MCF 10A (cell line): ENCODE data around the gene DPEP2. TPM values are rescaled to one million over a fixed set of nuclear protein-coding genes. Genes with fewer than 3 reads are reported as not detected.

Experiments used
- BruUV-seq: library from RNA; stranded (reverse); fragments of 400-500 nt; replicated peaks from 2 replicates; lab custom pipeline; 2021; lab: Mats Ljungman, UMichigan
- CTCF ChIA-PET: fragments of 300-600 bp; sonication (Branson Sonifier 250); formaldehyde crosslinking; extraction: SDS; loops from one replicate; lab custom pipeline; 2021; ENCODE audit warnings: antibody characterized with exemption, inconsistent platforms; lab: Yijun Ruan, JAX
- POLR2A ChIA-PET: fragments of 300-600, 350-650 bp; sonication (Branson Sonifier 250); formaldehyde crosslinking; extraction: SDS; loops from one replicate; lab custom pipeline; 2020; ENCODE audit warnings: antibody characterized with exemption, inconsistent platforms; lab: Yijun Ruan, JAX
- DNase-seq: peaks from one replicate; pipeline ENCODE4 v3.0.0-alpha.2; 2018; ENCODE audit not compliant: unreplicated experiment
- H3K27ac Mint-ChIP-seq: one replicate; pipeline ENCODE4 v1.8.0; 2022; ENCODE audit warnings: mild to moderate bottlenecking, low read depth, mixed read lengths; ENCODE audit not compliant: unreplicated experiment
- H3K27me3 Mint-ChIP-seq: one replicate; pipeline ENCODE4 v1.8.0; 2022; ENCODE audit warnings: mixed read lengths; ENCODE audit not compliant: insufficient read depth, unreplicated experiment
- H3K36me3 Mint-ChIP-seq: one replicate; pipeline ENCODE4 v1.8.0; 2022; ENCODE audit warnings: mild to moderate bottlenecking, moderate library complexity, mixed read lengths; ENCODE audit not compliant: insufficient read depth, unreplicated experiment
- H3K4me1 Mint-ChIP-seq: one replicate; pipeline ENCODE4 v1.8.0; 2022; ENCODE audit warnings: mixed read lengths; ENCODE audit not compliant: insufficient read depth, unreplicated experiment
- H3K4me3 Mint-ChIP-seq: one replicate; pipeline ENCODE4 v1.8.0; 2022; ENCODE audit warnings: mild to moderate bottlenecking, moderate library complexity, mixed read lengths; ENCODE audit not compliant: unreplicated experiment
- H3K9me3 Mint-ChIP-seq: one replicate; pipeline ENCODE4 v1.8.0; 2022; ENCODE audit warnings: mixed read lengths; ENCODE audit not compliant: unreplicated experiment
- CTCF ChIP-seq: fragments of 200-600 bp; IDR thresholded peaks from one replicate; pipeline ENCODE4 v1.8.0; 2022; ENCODE audit warnings: antibody characterized with exemption, mild to moderate bottlenecking; ENCODE audit not compliant: unreplicated experiment
- intact Hi-C: fragments of 100-400 bp; cut with micrococcal nuclease; formaldehyde crosslinking; loops from 2 replicates; pipeline ENCODE4 v1.14.1; 2022
- total RNA-seq: library from RNA; stranded (reverse); gene quantifications from 2 replicates; pipeline ENCODE4 v1.2.3, GENCODE V29; 2022

Gene DPEP2
- total RNA-seq, 1 experiment from 2014 or later = not detected

GRCh38 chr16:67944690-67945391, 54.4 kb downstream of the DPEP2 start:
- H3K27ac Mint-ChIP-seq = no peak overlapping the region
- H3K36me3 Mint-ChIP-seq = peaks cover 75% of the 10 kb centered on the region
- H3K4me1 Mint-ChIP-seq = peaks cover 13% of the 10 kb centered on the region
- no peak for TF ChIP-seq CTCF
- ChIA-PET CTCF (interaction anchor here (0.6 to 1.0 kb wide), 3 partner anchors 11 to 87 kb away, joined by 3 to 4 read pairs (median 3); partner anchors contain the start of genes DDX28 and DUS2), POLR2A (interaction anchor here (1.4 to 2.5 kb wide), 2 partner anchors 8 to 9 kb away, joined by 7 to 9 read pairs; partner anchors contain the start of gene PSMB10)
- H3K9me3 Mint-ChIP-seq = no peaks in the 10 kb centered on the region
- no TSS peak for BruUV-seq
- intact Hi-C loops = no loop called here
- no peak overlapping the region for H3K4me3 Mint-ChIP-seq
- H3K27me3 Mint-ChIP-seq = no peaks in the 10 kb centered on the region
- DNase-seq = no peak

- no peaks in the 10 kb centered on the region for H3K9me3 Mint-ChIP-seq
- intact Hi-C loops = no loop called here
- no peak for TF ChIP-seq CTCF
- no peak for DNase-seq
- ChIA-PET POLR2A (interaction anchor here (1.4 kb wide), 1 partner anchor 8 kb away, joined by 7 read pairs; no protein-coding TSS in a partner anchor), CTCF (interaction anchor here (0.7 to 1.0 kb wide), 2 partner anchors 12 to 86 kb away, joined by 3 to 4 read pairs; no protein-coding TSS in a partner anchor)
- H3K27ac Mint-ChIP-seq = no peak within 1 kb of the TSS
- no peaks in the 10 kb centered on the region for H3K27me3 Mint-ChIP-seq
- H3K4me3 Mint-ChIP-seq = no peak within 1 kb of the TSS
- no TSS peak for BruUV-seq
- H3K36me3 Mint-ChIP-seq = peaks cover 76% of the 10 kb centered on the region
- H3K4me1 Mint-ChIP-seq = peaks cover 13% of the 10 kb centered on the region
Observed at GRCh38 chr16:67943619-67944504, 55.4 kb downstream of the DPEP2 start, which contains the start of gene LCAT. Gene LCAT (minus strand): TSS chr16:67944120. CDS start chr16:67944101, 19 bp downstream.

- Mint-ChIP-seq H3K27me3 (no peaks in the 10 kb centered on the region), H3K36me3 (peaks cover 76% of the 10 kb centered on the region), H3K4me3 (no peak overlapping the region), H3K27ac (no peak overlapping the region), H3K4me1 (peaks cover 8% of the 10 kb centered on the region), H3K9me3 (no peaks in the 10 kb centered on the region)
- intact Hi-C loops = no loop called here
- TF ChIP-seq CTCF = no peak
- no TSS peak for BruUV-seq
- no peak for DNase-seq
- ChIA-PET POLR2A (no interaction called here), CTCF (interaction anchor here (0.7 to 0.9 kb wide), 3 partner anchors 20 to 76 kb away, joined by 3 to 5 read pairs (median 3); no protein-coding TSS in a partner anchor)
Observed at GRCh38 chr16:67943256-67943618, 56.0 kb downstream of the DPEP2 start.
